ENCODE measurements around the gene SERGEF. TPM values are rescaled to one million over a fixed set of nuclear protein-coding genes. Genes with fewer than 3 reads are reported as not detected.
"Not testable (repeated sequence)": the region's sequence is repeated elsewhere in the genome, so short reads cannot be mapped to it uniquely, and the experiment has no call there.

Gene SERGEF
- total RNA-seq, 1 experiment from 2014 or later: 47.0 TPM

GRCh38 chr11:17873586-17873985 lies 139.3 kb downstream of the SERGEF start:
- DNase-seq: no peak
- H3K36me3 ChIP-seq (ENCODE audit: insufficient read depth, low read length): 0 out of 2 replicates have a peak, but pooled peaks cover 5% of the 10 kb centered on the region
- no peak overlapping the region for H3K27ac ChIP-seq (ENCODE audit: low read length)
- H3K4me2 ChIP-seq (ENCODE audit: low read depth, low read length, poor library complexity, severe bottlenecking): no peak overlapping the region
- H2AFZ ChIP-seq (ENCODE audit: low read length): no peak overlapping the region
- H3K9me3 ChIP-seq (ENCODE audit: low read length): no peaks in the 10 kb centered on the region
- H3K79me2 ChIP-seq (ENCODE audit: low read length): no peaks in the 10 kb centered on the region
- no peak overlapping the region for H3K9ac ChIP-seq (ENCODE audit: low read length)
- no peaks in the 10 kb centered on the region for H3K27me3 ChIP-seq (ENCODE audit: low read length)
- no peaks in the 10 kb centered on the region for H3K4me1 ChIP-seq (ENCODE audit: low read length)
- H3K4me3 ChIP-seq (ENCODE audit: low read length): no peak overlapping the region
- H4K20me1 ChIP-seq (ENCODE audit: insufficient read depth, low read depth, low read length): no peaks in the 10 kb centered on the region
- no peaks in the 10 kb centered on the region for H3K9me2 ChIP-seq (replicated peaks; ENCODE audit: insufficient read depth, low read length)

DNA sequence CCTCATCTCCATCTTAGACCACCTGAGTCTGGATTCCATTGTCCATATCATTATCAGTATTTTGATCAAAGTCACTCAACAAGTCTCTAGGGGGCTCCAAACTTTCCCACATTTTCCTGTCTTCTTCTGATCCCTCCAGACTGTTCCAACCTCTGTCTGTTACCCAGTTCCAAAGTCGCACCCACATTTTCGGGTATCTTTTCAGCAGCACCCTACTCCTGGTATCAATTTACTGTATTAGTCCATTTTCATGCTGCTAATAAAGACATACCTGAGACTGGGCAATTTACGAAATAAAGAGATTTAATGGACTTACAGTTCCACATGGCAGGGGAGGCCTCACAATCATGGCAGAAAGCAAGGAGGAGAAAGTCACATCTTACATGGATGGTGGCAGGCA lies 144.4 kb downstream of the SERGEF start:
- H3K9me3 ChIP-seq (ENCODE audit: low read length); H3K4me2 ChIP-seq (ENCODE audit: low read depth, low read length, poor library complexity, severe bottlenecking); H3K9ac ChIP-seq (ENCODE audit: low read length); H3K27ac ChIP-seq (ENCODE audit: low read length); H3K79me2 ChIP-seq (ENCODE audit: low read length); H4K20me1 ChIP-seq (ENCODE audit: insufficient read depth, low read depth, low read length); H3K4me1 ChIP-seq (ENCODE audit: low read length); DNase-seq; H3K9me2 ChIP-seq (replicated peaks; ENCODE audit: insufficient read depth, low read length); H3K27me3 ChIP-seq (ENCODE audit: low read length); H2AFZ ChIP-seq (ENCODE audit: low read length); H3K4me3 ChIP-seq (ENCODE audit: low read length); H3K36me3 ChIP-seq (ENCODE audit: insufficient read depth, low read length): not testable (repeated sequence)

DNA sequence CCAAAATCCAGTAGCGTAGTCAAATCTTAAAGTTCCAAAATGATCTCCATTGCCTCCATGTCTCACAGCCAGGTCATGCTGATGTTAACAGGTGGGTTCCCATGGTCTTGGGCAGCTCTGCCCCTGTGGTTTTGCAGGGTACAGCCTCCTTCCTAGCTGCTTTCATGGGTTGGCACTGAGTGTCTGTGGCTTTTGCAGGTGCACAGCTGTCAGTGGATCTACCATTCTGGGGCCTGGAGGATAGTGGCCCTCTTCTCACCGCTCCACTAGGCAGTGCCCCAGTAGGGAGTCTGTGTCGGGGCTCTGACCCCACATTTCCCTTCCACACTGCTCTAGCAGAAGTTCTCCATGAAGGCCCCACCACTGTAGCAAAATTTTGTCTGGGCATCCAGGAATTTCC lies 145.5 kb downstream of the SERGEF start:
- H3K9me3 ChIP-seq (ENCODE audit: low read length): no peaks in the 10 kb centered on the region
- H4K20me1 ChIP-seq (ENCODE audit: insufficient read depth, low read depth, low read length): no peaks in the 10 kb centered on the region
- no peaks in the 10 kb centered on the region for H3K9me2 ChIP-seq (replicated peaks; ENCODE audit: insufficient read depth, low read length)
- no peak overlapping the region for H2AFZ ChIP-seq (ENCODE audit: low read length)
- no peak overlapping the region for H3K27ac ChIP-seq (ENCODE audit: low read length)
- DNase-seq: no peak
- no peaks in the 10 kb centered on the region for H3K79me2 ChIP-seq (ENCODE audit: low read length)
- no peaks in the 10 kb centered on the region for H3K4me1 ChIP-seq (ENCODE audit: low read length)
- H3K27me3 ChIP-seq (ENCODE audit: low read length): no peaks in the 10 kb centered on the region
- no peak overlapping the region for H3K4me3 ChIP-seq (ENCODE audit: low read length)
- H3K4me2 ChIP-seq (ENCODE audit: low read depth, low read length, poor library complexity, severe bottlenecking): no peak overlapping the region
- 0 out of 2 replicates have a peak, but pooled peaks cover 5% of the 10 kb centered on the region for H3K36me3 ChIP-seq (ENCODE audit: insufficient read depth, low read length)
- no peak overlapping the region for H3K9ac ChIP-seq (ENCODE audit: low read length)

- no peak overlapping the region for H3K27ac ChIP-seq (ENCODE audit: low read length)
- no peaks in the 10 kb centered on the region for H3K27me3 ChIP-seq (ENCODE audit: low read length)
- H3K9me3 ChIP-seq (ENCODE audit: low read length): no peaks in the 10 kb centered on the region
- no peak for DNase-seq
- no peaks in the 10 kb centered on the region for H3K4me1 ChIP-seq (ENCODE audit: low read length)
- no peak overlapping the region for H2AFZ ChIP-seq (ENCODE audit: low read length)
- no peak overlapping the region for H3K9ac ChIP-seq (ENCODE audit: low read length)
- no peaks in the 10 kb centered on the region for H4K20me1 ChIP-seq (ENCODE audit: insufficient read depth, low read depth, low read length)
- H3K79me2 ChIP-seq (ENCODE audit: low read length): no peaks in the 10 kb centered on the region
- no peak overlapping the region for H3K4me3 ChIP-seq (ENCODE audit: low read length)
- H3K36me3 ChIP-seq (ENCODE audit: insufficient read depth, low read length): no peaks in the 10 kb centered on the region
- H3K9me2 ChIP-seq (replicated peaks; ENCODE audit: insufficient read depth, low read length): no peaks in the 10 kb centered on the region
- no peak overlapping the region for H3K4me2 ChIP-seq (ENCODE audit: low read depth, low read length, poor library complexity, severe bottlenecking)
Observed at GRCh38 chr11:17865765-17866428, 146.9 kb downstream of the SERGEF start.

- H3K9me2 ChIP-seq (replicated peaks; ENCODE audit: insufficient read depth, low read length): no peaks in the 10 kb centered on the region
- no peak overlapping the region for H3K4me3 ChIP-seq (ENCODE audit: low read length)
- H3K9me3 ChIP-seq (ENCODE audit: low read length): no peaks in the 10 kb centered on the region
- peak; percentile 76 for DNase-seq
- H3K27me3 ChIP-seq (ENCODE audit: low read length): no peaks in the 10 kb centered on the region
- no peak overlapping the region for H2AFZ ChIP-seq (ENCODE audit: low read length)
- no peaks in the 10 kb centered on the region for H3K36me3 ChIP-seq (ENCODE audit: insufficient read depth, low read length)
- H3K4me2 ChIP-seq (ENCODE audit: low read depth, low read length, poor library complexity, severe bottlenecking): no peak overlapping the region
- H3K4me1 ChIP-seq (ENCODE audit: low read length): no peaks in the 10 kb centered on the region
- no peaks in the 10 kb centered on the region for H3K79me2 ChIP-seq (ENCODE audit: low read length)
- H3K27ac ChIP-seq (ENCODE audit: low read length): no peak overlapping the region
- no peak overlapping the region for H3K9ac ChIP-seq (ENCODE audit: low read length)
- no peaks in the 10 kb centered on the region for H4K20me1 ChIP-seq (ENCODE audit: insufficient read depth, low read depth, low read length)
Observed at GRCh38 chr11:17864478-17864941, 148.3 kb downstream of the SERGEF start.

GRCh38 chr11:17861036-17861755 lies 151.7 kb downstream of the SERGEF start:
- H3K4me2 ChIP-seq (ENCODE audit: low read depth, low read length, poor library complexity, severe bottlenecking): no peak overlapping the region
- no peak overlapping the region for H3K4me3 ChIP-seq (ENCODE audit: low read length)
- no peak overlapping the region for H3K9ac ChIP-seq (ENCODE audit: low read length)
- no peaks in the 10 kb centered on the region for H4K20me1 ChIP-seq (ENCODE audit: insufficient read depth, low read depth, low read length)
- H2AFZ ChIP-seq (ENCODE audit: low read length): no peak overlapping the region
- no peaks in the 10 kb centered on the region for H3K27me3 ChIP-seq (ENCODE audit: low read length)
- no peaks in the 10 kb centered on the region for H3K9me2 ChIP-seq (replicated peaks; ENCODE audit: insufficient read depth, low read length)
- H3K4me1 ChIP-seq (ENCODE audit: low read length): peaks cover 2% of the 10 kb centered on the region
- no peak overlapping the region for H3K27ac ChIP-seq (ENCODE audit: low read length)
- no peaks in the 10 kb centered on the region for H3K9me3 ChIP-seq (ENCODE audit: low read length)
- DNase-seq: no peak
- no peaks in the 10 kb centered on the region for H3K79me2 ChIP-seq (ENCODE audit: low read length)
- H3K36me3 ChIP-seq (ENCODE audit: insufficient read depth, low read length): no peaks in the 10 kb centered on the region

DNA sequence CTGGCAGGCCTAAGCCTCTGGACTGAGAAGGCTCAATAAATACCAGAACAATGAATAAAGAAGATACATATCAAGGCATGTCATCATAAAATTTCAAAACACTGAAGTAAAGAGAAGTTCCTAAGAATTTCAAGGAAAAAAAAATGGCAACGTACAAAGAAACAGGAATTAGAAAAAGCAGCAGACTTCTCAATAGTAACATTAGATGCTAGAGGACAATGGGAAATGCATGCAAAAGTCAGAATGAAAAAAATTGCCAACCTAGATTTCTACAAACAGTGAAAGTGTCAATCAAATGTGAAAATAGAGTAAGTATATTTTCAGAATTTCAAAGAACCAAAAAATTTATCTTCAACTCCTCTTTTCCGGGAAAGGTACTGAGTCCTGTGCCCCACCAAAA lies 153.3 kb downstream of the SERGEF start:
- H3K9ac ChIP-seq (ENCODE audit: low read length): no peak overlapping the region
- no peak for DNase-seq
- no peaks in the 10 kb centered on the region for H3K79me2 ChIP-seq (ENCODE audit: low read length)
- H3K9me3 ChIP-seq (ENCODE audit: low read length): no peaks in the 10 kb centered on the region
- H3K9me2 ChIP-seq (replicated peaks; ENCODE audit: insufficient read depth, low read length): no peaks in the 10 kb centered on the region
- no peaks in the 10 kb centered on the region for H4K20me1 ChIP-seq (ENCODE audit: insufficient read depth, low read depth, low read length)
- H3K27ac ChIP-seq (ENCODE audit: low read length): no peak overlapping the region
- no peak overlapping the region for H3K4me3 ChIP-seq (ENCODE audit: low read length)
- H3K4me2 ChIP-seq (ENCODE audit: low read depth, low read length, poor library complexity, severe bottlenecking): no peak overlapping the region
- H3K4me1 ChIP-seq (ENCODE audit: low read length): peaks cover 18% of the 10 kb centered on the region
- no peak overlapping the region for H2AFZ ChIP-seq (ENCODE audit: low read length)
- H3K36me3 ChIP-seq (ENCODE audit: insufficient read depth, low read length): no peaks in the 10 kb centered on the region
- H3K27me3 ChIP-seq (ENCODE audit: low read length): no peaks in the 10 kb centered on the region

GRCh38 chr11:17855531-17856290 lies 157.1 kb downstream of the SERGEF start:
- Histone ChIP-seq H2AFZ (ENCODE audit: low read length) (no peak overlapping the region), H3K36me3 (ENCODE audit: insufficient read depth, low read length) (no peaks in the 10 kb centered on the region), H3K9me2 (replicated peaks; ENCODE audit: insufficient read depth, low read length) (no peaks in the 10 kb centered on the region), H3K9ac (ENCODE audit: low read length) (no peak overlapping the region), H3K27me3 (ENCODE audit: low read length) (no peaks in the 10 kb centered on the region), H3K9me3 (ENCODE audit: low read length) (no peaks in the 10 kb centered on the region), H3K4me2 (ENCODE audit: low read depth, low read length, poor library complexity, severe bottlenecking) (no peak overlapping the region), H3K4me3 (ENCODE audit: low read length) (no peak overlapping the region), H3K27ac (ENCODE audit: low read length) (no peak overlapping the region), H4K20me1 (ENCODE audit: insufficient read depth, low read depth, low read length) (no peaks in the 10 kb centered on the region), H3K4me1 (ENCODE audit: low read length) (peaks cover 24% of the 10 kb centered on the region), H3K79me2 (ENCODE audit: low read length) (no peaks in the 10 kb centered on the region)
- no peak for DNase-seq

Measured in Karpas-422 (cell line).